HG03571 (cell line): Measurements from ENCODE around the gene PTPA.
"Not testable (repeated sequence)": the region's sequence is repeated elsewhere in the genome, so short reads cannot be mapped to it uniquely, and the experiment has no call there.

Experiments
- ATAC-seq: cut with Tn5 transposase; IDR thresholded peaks from one replicate; pipeline ENCODE4 v1.9.1; 2021; ENCODE audit not compliant: unreplicated experiment

Gene PTPA

DNA sequence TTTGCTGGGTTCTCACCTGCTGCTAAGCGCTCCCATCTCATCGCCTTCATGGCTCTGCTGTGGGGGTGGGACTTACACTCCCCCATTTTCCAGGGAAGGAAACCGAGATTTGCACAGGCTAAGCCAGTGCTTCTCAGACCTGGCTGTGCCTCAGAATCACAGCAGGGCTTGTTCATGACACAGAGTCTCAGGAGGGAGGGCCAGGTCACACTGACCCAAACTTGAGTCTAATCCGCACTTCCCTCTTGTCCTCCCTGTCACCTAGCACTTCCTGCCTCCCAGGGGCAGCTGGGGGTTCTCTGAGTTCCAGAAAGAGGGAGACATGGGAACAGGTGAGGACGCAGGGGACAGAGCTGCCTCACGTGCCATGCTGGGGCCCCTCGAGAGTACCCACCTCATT lies 82.4 kb downstream of the PTPA start:
- ATAC-seq, result no peak

- no peak for ATAC-seq
Measured at GRCh38 chr9:129194221-129194620, 83.0 kb downstream of the PTPA start.

DNA sequence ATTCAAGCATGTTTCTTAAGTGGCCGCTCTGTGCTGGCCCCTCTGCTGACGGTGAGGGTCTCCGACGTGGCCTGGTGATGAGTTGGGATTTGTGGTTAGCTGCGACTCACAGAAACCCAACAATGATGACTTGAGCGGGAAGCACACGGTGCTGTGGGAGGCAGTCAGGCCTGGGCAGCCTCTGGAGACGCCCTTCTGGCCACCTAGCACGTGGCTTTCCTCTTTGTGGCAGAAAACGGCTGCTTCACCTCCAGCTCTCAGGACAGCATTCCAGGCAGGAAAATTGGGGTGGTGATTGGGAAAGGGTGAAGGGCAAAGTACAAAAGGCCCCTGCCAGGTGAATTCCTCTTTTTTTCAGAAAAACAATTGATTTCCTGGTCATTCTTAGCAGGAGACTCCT lies 84.4 kb downstream of the PTPA start:
- ATAC-seq, result no peak

DNA sequence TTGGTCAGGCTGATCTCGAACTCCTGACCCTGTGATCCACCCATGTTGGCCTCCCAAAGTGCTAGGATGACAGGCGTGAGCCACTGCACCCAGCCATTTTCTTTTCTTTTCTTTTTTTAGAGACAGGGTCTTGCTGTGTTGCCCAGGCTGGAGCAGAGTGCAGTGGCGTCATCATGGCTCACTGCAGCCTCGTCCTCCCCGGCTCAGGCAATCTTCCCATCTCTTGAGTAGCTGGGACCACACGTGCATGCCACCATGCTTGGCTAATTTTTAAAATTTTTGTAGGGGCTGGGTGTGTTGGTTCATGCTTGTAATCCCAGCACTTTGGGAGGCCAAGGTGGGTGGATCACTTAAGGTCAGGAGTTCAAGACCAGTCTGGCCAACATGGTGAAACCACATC lies 85.8 kb downstream of the PTPA start:
- ATAC-seq, result not testable (repeated sequence)

DNA sequence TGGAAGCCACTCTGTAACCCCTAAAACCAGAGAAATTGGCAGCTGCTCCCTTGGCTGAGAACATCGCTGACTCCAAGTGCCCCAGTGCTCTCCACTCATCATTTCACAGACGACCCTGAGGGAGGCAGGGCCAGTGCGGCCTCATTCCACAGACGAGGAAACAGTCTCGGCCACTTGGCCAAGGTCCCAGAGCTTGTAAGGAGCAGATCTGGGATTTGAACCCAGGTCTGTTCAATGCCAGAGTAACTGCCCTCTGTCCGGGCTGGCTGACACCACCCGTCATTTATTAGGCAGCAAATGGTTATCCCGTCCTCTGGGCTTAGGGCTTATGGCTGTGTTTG lies 86.7 kb downstream of the PTPA start:
- ATAC-seq, result no peak
